Hematopoietic multipotent progenitor cell treated with erythropoietin and hydrocortisone succinate and interleukin-3 and kit ligand, for 6 days (in vitro differentiated cells): Measurements from ENCODE around the gene KLC1.
"Not testable (repeated sequence)": the region's sequence is repeated elsewhere in the genome, so short reads cannot be mapped to it uniquely, and the experiment has no call there.

Experiments used
- DNase-seq: peaks from one replicate; pipeline ENCODE4 v3.0.0-alpha.2; 2015

The KLC1 gene

GRCh38 chr14:103662591-103662990, 33.6 kb downstream of the KLC1 start:
- DNase-seq = no peak

- no peak for DNase-seq
Measured at GRCh38 chr14:103663506-103663905, 34.5 kb downstream of the KLC1 start.

GRCh38 chr14:103667671-103668070, 38.7 kb downstream of the KLC1 start:
- DNase-seq = no peak

- DNase-seq = no peak
Measured at GRCh38 chr14:103668117-103668516, 39.1 kb downstream of the KLC1 start.

GRCh38 chr14:103669370-103669769, 40.4 kb downstream of the KLC1 start:
- DNase-seq = no peak

GRCh38 chr14:103671911-103672310, 42.9 kb downstream of the KLC1 start:
- DNase-seq = no peak

GRCh38 chr14:103675957-103676356, 46.9 kb downstream of the KLC1 start:
- no peak for DNase-seq

- no peak for DNase-seq
Measured at GRCh38 chr14:103676881-103677675, 48.1 kb downstream of the KLC1 start.

GRCh38 chr14:103679351-103679750, 50.3 kb downstream of the KLC1 start:
- peak; percentile 83 for DNase-seq

- no peak for DNase-seq
Measured at GRCh38 chr14:103680491-103681231, 51.6 kb downstream of the KLC1 start.

- DNase-seq = no peak
Measured at GRCh38 chr14:103683139-103683538, 54.1 kb downstream of the KLC1 start.

- DNase-seq = no peak
Measured at GRCh38 chr14:103684471-103684870, 55.5 kb downstream of the KLC1 start.

- DNase-seq = no peak
Measured at GRCh38 chr14:103684871-103685270, 55.9 kb downstream of the KLC1 start.

GRCh38 chr14:103685276-103686211, 56.5 kb downstream of the KLC1 start:
- DNase-seq = no peak

- DNase-seq = no peak
Measured at GRCh38 chr14:103686831-103687485, 57.9 kb downstream of the KLC1 start.

- no peak for DNase-seq
Measured at GRCh38 chr14:103687712-103688111, 58.7 kb downstream of the KLC1 start.

- no peak for DNase-seq
Measured at GRCh38 chr14:103688441-103688840, 59.4 kb downstream of the KLC1 start.

- no peak for DNase-seq
Measured at GRCh38 chr14:103688906-103689902, 60.2 kb downstream of the KLC1 start.

GRCh38 chr14:103690332-103690731, 61.3 kb downstream of the KLC1 start:
- DNase-seq = no peak

- not testable (repeated sequence) for DNase-seq
Measured at GRCh38 chr14:103691655-103692054, 62.6 kb downstream of the KLC1 start.

GRCh38 chr14:103692159-103692558, 63.1 kb downstream of the KLC1 start:
- no peak for DNase-seq
